ENCODE measurements around the gene CBX2.

GRCh38 chr17:79831265-79832217 lies 53.6 kb downstream of the CBX2 start:
- TF ChIP-seq GATA2 (IDR thresholded peaks at IDR 0.05; ENCODE audit: low read depth, low read length) (no peak), GATA3 (IDR thresholded peaks at IDR 0.05; ENCODE audit: low read depth, low read length) (no peak)
